Measurements from ENCODE around the gene SLC35D2.

The SLC35D2 gene

DNA sequence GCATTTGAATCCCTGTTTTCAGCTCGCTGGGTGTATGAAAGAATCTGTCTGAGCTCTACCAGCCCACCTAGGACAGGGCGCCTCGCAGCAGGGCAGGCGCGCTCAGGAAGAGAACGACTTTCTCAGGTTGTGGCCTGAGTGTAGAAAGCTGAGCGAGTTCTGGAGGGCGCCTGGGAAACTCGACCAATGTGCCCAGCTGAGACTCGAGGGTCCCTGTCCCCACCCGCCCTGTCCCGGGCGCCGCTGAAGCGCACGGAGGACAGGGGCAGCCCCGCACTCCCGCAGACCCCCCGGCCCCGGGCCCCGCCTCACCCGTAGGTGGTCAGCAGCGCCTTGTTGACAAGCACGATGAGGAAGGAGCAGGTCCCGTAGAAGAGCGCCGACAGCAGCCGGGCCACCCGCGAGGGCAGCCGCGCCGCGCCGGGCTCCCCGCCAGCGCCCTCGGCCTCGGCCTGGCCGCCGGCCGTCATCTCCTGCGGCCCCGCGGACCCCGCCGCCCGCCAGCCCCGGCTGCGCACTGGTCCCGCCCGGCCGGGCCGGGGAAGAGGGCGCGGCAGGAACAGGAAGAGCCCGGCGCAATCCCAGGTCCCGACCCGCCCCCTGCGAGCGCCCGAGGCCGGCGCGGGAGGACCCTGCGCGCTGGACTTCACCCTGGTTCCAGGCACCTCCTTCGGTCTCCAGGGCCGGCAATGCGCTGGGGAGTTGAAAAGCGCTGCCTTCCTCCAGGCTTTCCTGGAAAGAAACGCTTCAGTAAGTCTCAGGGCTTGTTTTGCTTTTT is at the start of gene SLC35D2:
TSS of gene SLC35D2 (minus strand) at position 547 of the 778 bp plus-strand sequence. CDS start at position 470, 77 bp downstream.
- H3K27ac Mint-ChIP-seq: peak within 1 kb of the TSS; percentile 82
- no peaks in the 10 kb centered on the region for H3K27me3 Mint-ChIP-seq
- no peaks in the 10 kb centered on the region for H3K9me3 Mint-ChIP-seq (ENCODE audit: low read depth)
- peaks cover 39% of the 10 kb centered on the region for H3K4me1 Mint-ChIP-seq (ENCODE audit: low read depth)
- H3K4me3 Mint-ChIP-seq: peak within 1 kb of the TSS; percentile 89
- H3K36me3 Mint-ChIP-seq: peaks cover 5% of the 10 kb centered on the region

DNA sequence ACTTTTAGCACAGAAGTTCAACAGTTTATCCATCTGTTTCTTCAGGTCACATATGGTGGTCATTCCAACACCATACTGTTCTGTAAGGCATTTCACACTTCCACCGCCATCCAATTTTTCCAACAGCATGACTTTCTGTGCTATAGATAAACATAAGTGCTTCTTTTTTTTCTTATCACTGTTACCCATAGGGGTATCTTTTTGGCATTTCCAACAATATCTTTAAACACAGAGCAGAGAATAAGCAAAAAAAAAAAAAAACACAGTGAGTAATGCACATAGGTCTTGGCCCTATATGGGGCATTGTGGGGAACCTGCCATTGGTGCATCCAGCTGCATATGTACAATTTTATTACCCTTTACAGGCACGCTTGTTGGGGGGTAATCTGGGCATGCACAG is 46.9 kb upstream of the SLC35D2 start:
- Mint-ChIP-seq H3K4me3 (no peak overlapping the region), H3K36me3 (no peaks in the 10 kb centered on the region), H3K27me3 (peaks cover 2% of the 10 kb centered on the region), H3K4me1 (ENCODE audit: low read depth) (no peaks in the 10 kb centered on the region), H3K27ac (no peak overlapping the region), H3K9me3 (ENCODE audit: low read depth) (no peaks in the 10 kb centered on the region)

DNA sequence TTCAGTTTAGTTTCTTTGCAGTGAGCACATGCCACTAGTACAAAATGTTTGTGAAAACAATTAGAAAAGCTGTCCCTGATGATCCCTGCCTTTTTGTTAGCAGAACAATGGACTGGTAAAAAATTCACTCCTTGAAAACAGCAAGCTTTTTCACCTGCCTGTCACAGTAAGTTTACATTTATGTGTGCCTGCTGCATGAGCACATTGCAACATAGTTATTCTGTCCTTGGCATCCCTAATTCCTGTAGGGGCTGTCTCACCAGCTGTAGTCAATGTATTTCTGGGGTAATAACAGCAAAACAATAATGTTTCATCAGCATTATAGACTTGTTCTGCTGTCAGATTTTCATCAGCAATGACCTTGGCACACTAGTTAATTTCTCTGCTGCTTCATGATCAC is 46.2 kb upstream of the SLC35D2 start:
- peaks cover 2% of the 10 kb centered on the region for H3K27me3 Mint-ChIP-seq
- H3K9me3 Mint-ChIP-seq (ENCODE audit: low read depth): no peaks in the 10 kb centered on the region
- H3K36me3 Mint-ChIP-seq: no peaks in the 10 kb centered on the region
- H3K4me3 Mint-ChIP-seq: no peak overlapping the region
- no peak overlapping the region for H3K27ac Mint-ChIP-seq
- H3K4me1 Mint-ChIP-seq (ENCODE audit: low read depth): no peaks in the 10 kb centered on the region

DNA sequence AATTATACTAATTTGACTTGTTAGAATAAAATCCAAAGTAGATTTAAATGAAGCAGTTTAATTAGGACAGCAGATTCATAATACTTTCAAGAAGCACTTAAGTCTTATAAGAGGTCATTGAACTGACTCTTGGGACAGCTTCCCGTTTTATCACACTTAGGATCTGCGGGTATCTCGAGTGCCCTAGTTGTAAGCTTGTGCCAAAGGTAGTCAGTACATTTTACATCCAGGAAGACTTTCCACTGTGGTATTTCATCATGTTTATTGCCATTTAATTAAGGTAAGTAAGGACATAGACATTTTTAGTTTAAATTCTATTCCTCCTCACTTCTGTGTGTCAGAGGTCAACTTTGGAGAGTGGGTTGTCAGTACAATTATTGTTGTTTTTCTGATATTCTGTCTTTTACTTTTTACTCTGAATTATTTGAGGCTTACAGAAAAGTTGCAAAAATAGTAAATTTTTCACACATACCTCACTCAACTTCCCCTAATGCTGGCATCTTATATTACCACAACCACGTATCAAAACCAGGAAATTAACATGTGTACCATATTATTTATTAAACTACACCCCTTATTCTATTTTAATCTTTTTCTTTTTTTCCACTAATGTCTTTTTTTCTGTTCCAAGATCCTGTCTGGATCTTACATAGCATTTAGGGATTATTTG is 42.1 kb upstream of the SLC35D2 start:
- no peak overlapping the region for H3K4me3 Mint-ChIP-seq
- H3K36me3 Mint-ChIP-seq: no peaks in the 10 kb centered on the region
- H3K4me1 Mint-ChIP-seq (ENCODE audit: low read depth): peaks cover 3% of the 10 kb centered on the region
- H3K27ac Mint-ChIP-seq: no peak overlapping the region
- no peaks in the 10 kb centered on the region for H3K9me3 Mint-ChIP-seq (ENCODE audit: low read depth)
- H3K27me3 Mint-ChIP-seq: no peaks in the 10 kb centered on the region

DNA sequence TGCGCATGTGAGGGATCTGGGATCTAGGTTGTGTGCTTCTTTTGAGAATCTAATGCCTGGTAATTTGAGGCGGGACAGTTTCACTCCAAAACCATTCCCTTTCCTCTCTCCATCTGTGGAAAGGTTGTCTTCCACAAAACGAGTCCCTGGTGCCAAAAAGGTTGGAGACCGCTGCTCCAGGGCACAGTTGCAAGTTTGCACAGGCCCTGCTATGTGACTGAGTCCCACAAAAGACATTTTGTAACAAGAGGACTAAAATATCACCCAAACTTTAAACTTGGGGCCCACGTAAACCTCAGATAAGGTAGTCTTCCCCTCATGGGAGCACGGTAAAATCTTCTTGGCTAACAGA is 40.5 kb upstream of the SLC35D2 start:
- peaks cover 17% of the 10 kb centered on the region for H3K4me1 Mint-ChIP-seq (ENCODE audit: low read depth)
- H3K4me3 Mint-ChIP-seq: no peak overlapping the region
- H3K9me3 Mint-ChIP-seq (ENCODE audit: low read depth): no peaks in the 10 kb centered on the region
- H3K27ac Mint-ChIP-seq: no peak overlapping the region
- H3K36me3 Mint-ChIP-seq: no peaks in the 10 kb centered on the region
- H3K27me3 Mint-ChIP-seq: no peaks in the 10 kb centered on the region

DNA sequence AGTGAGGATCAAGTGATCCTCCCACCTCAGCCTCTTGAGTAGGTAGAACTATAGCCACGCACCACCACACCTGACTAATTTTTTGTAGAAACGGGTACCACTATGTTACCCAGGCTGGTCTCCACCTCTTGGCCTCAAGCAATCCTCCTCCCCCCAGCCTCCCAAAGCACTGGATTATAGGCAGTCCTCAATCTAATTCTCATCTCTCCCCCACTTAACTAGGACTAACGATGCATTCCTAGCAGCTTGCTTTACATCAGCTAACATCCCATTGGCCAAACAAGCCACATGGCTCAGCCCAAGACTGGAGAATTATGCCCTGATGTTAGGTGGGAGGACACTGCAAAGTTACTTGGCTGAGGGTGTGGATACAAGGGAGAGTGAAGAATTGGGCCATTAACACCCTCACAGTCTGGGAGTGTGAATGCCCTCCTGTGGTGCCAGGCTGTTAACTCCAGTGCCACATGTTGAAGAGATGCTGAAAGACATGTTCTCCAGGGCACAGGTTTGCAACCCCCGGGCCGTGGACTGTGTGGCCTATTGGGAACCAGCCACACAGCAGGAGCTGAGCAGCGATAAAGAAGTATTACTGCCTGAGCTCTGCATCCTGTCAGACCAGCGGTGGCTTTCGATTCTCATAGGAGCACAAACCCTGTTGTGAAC is 39.9 kb upstream of the SLC35D2 start:
- Mint-ChIP-seq H3K4me1 (ENCODE audit: low read depth) (peaks cover 17% of the 10 kb centered on the region), H3K9me3 (ENCODE audit: low read depth) (no peaks in the 10 kb centered on the region), H3K27me3 (no peaks in the 10 kb centered on the region), H3K27ac (no peak overlapping the region), H3K4me3 (no peak overlapping the region), H3K36me3 (no peaks in the 10 kb centered on the region)

DNA sequence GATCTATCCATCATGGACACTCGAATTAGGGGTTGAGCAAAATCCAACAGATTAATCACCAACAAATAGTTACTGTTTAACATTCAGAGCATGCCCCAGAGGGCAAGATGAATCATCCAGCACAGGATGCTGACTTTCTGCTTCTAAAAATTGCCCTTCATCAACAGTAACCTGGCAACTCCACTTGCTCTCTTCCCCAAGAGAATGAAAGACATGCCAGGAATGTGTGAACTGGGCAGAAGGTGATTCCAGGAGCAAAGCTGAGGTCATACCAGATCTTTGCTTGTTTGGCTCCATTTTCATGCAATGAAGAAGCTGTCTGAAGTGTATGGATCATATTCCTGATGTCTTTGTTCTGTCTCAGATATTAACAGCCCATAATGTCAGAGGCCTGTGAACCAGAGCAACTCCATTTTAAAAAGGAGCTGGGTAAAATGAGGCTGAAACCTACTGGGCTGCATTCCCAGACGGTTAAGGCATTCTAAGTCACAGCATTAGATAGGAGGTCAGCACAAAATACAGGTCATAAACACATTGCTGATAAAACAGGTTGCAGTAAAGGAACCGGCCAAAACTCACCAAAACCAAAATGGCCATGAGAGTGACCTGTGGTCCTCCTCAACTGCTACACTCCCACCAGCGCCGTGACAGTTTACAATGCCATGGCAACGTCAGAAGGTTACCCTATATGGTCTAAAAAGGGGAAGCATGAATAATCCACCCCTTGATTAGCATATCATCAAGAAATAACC is 37.1 kb upstream of the SLC35D2 start:
- Mint-ChIP-seq H3K36me3 (no peaks in the 10 kb centered on the region), H3K4me1 (ENCODE audit: low read depth) (peaks cover 26% of the 10 kb centered on the region), H3K4me3 (peak overlapping the region; percentile 76), H3K27ac (peak overlapping the region; percentile 75), H3K27me3 (no peaks in the 10 kb centered on the region), H3K9me3 (ENCODE audit: low read depth) (no peaks in the 10 kb centered on the region)

DNA sequence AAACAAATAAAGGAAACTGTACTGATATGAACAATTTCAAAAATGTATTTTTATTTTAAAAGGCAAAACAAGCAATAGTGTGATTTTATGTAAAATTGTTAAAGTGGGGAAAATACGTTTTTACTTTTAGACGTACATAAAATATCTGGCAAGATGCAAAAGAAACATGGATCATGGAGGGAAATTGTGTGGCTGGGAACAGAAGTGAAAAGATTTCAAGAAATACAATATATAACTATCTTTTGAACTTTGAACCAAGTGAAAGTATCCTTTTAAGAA is 36.1 kb upstream of the SLC35D2 start:
- peaks cover 27% of the 10 kb centered on the region for H3K4me1 Mint-ChIP-seq (ENCODE audit: low read depth)
- H3K9me3 Mint-ChIP-seq (ENCODE audit: low read depth): no peaks in the 10 kb centered on the region
- H3K27ac Mint-ChIP-seq: peak overlapping the region; percentile 75
- no peaks in the 10 kb centered on the region for H3K36me3 Mint-ChIP-seq
- peak overlapping the region; percentile 76 for H3K4me3 Mint-ChIP-seq
- H3K27me3 Mint-ChIP-seq: no peaks in the 10 kb centered on the region

DNA sequence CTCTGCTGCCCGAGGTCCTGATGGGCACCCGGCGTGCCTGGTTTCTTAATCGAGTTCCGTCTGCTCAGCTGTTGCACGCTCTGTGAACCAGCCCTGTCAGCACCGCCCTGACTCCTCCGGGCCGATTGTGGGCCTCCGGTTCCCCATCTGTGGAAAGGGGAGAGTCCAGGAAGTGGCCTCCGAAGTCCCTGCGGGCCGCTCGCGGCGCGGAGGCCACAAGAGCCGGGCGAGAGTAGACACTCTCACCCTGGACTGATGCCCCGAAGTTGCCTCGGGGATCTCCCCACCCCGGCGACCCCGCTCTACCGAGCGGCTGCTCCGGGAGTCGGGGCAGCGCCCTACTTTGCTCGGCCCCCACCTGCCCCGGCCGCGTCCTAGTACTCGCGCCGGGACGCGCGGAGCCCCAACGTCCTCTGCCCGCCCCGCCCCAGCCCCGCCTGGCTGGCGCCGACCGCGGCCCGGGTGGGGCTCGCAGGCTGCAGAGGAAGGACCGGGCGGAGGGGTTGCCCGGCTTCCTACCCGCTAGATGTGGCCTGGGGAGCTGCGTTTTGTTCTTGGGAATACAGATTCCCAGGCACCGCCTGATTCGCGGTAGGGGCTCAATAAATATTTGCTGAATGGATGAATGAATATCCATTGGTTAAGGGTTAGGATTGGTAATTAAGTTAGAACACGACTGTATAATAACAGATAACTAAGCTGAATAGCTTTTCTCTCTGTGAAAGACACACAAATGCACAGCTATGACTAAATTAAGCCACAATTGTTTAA is 35.6 kb upstream of the SLC35D2 start:
- Mint-ChIP-seq H3K4me1 (ENCODE audit: low read depth) (peaks cover 30% of the 10 kb centered on the region), H3K9me3 (ENCODE audit: low read depth) (no peaks in the 10 kb centered on the region), H3K27me3 (no peaks in the 10 kb centered on the region), H3K27ac (peak overlapping the region; percentile 81), H3K4me3 (peak overlapping the region; percentile 86), H3K36me3 (no peaks in the 10 kb centered on the region)

DNA sequence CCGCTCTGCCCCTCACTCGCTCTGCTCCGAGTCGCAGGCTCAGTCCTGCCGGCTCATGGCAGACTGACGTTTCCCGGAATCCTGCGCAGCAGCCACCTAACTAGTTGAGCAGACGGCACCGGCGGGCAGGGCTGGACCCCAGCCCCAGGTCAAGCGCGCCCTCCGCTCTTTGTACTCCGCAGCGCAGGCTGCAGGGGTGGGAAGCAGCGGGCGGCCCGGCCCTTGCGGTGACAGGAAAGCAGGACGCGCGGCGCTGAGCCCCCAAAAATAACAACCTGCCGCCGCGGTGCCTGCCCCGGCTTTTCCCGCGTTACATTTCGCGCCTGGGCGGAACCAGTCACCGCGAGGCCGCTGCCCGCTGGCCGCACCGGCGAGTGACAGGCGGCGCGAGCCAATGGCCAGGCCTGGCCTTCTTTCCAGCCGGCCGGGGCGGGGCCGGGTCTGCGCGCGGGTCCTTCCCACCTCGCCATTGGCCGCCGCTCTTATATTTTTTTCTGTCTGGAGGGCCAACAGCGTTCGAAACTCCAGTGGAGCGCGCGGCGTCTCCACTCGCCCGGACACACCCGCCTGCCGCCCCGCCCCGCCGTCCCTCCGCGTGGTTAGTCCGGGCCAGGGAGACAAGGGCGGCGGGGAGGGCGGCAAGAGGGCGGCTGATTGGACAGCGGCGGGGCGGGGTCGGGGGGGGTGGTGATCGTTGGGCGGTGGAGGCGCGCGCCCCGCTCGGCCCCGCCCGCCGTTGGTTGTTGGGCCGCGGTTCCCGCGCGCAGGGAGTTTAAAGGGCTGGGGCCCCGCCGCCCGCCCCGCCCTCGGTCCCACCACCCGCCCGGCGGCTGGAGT is 34.8 kb upstream of the SLC35D2 start, which contains the start of gene ZNF367:
TSS of gene ZNF367 (minus strand) at position 288 of the 837 bp plus-strand sequence. CDS start 338 bp downstream, outside the sequence.
- H3K27ac Mint-ChIP-seq: peak within 1 kb of the TSS; percentile 93
- H3K36me3 Mint-ChIP-seq: no peaks in the 10 kb centered on the region
- no peaks in the 10 kb centered on the region for H3K9me3 Mint-ChIP-seq (ENCODE audit: low read depth)
- peak within 1 kb of the TSS; percentile 94 for H3K4me3 Mint-ChIP-seq
- H3K27me3 Mint-ChIP-seq: no peaks in the 10 kb centered on the region
- H3K4me1 Mint-ChIP-seq (ENCODE audit: low read depth): peaks cover 38% of the 10 kb centered on the region

DNA sequence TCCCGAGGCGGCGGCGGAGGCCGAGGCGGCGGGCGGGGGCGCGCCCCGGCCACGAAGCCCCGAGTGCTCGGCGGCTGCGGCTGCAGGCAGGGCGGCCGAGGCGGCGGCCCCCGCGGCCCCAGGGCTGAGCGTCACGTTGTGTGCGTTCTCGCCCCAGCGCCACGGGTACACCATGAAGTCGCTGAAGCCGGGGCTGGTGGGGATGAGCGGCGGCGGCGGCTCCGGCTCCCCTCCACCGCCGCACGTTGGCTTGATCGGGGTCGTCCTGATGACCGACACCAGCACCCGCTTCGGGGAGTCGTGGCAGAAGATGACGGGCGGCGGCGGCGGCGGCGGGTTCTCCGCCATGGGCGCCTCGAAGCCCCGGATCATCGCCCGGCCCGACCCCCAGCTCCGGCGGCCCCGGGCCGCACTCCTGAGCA is 34.2 kb upstream of the SLC35D2 start:
- no peaks in the 10 kb centered on the region for H3K27me3 Mint-ChIP-seq
- H3K27ac Mint-ChIP-seq: peak overlapping the region; percentile 91
- peaks cover 44% of the 10 kb centered on the region for H3K4me1 Mint-ChIP-seq (ENCODE audit: low read depth)
- no peaks in the 10 kb centered on the region for H3K9me3 Mint-ChIP-seq (ENCODE audit: low read depth)
- no peaks in the 10 kb centered on the region for H3K36me3 Mint-ChIP-seq
- H3K4me3 Mint-ChIP-seq: peak overlapping the region; percentile 86

DNA sequence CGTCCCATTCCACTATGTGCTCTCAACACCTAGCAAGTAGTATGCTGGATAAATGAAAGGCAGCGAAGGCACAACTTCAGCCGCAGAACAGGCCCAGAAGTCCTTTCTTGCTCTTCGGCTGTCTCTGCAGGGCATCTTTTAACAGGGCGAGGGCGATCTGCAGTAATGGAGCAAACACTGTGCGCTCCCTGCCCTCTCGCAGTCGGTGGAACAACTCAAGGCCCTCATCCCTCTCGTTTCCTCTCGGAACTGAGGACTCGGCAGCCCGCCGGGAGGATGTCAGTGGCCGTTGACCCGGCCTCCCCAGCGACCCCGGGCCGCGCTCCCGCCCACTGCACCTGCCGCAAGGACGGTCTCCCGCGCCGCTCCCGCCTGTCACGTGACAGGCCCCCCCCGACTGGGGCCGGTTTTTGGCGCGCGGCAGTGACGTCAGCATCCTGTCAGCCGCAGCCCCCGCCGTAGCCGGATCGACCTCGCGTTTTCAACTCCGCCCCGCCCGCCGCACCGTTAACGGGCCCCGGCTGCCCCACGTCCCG is 33.6 kb upstream of the SLC35D2 start:
- H3K9me3 Mint-ChIP-seq (ENCODE audit: low read depth): no peaks in the 10 kb centered on the region
- peaks cover 47% of the 10 kb centered on the region for H3K4me1 Mint-ChIP-seq (ENCODE audit: low read depth)
- no peaks in the 10 kb centered on the region for H3K27me3 Mint-ChIP-seq

More for the DNA sequence above, 33.6 kb upstream of the SLC35D2 start:
- Mint-ChIP-seq H3K27ac (peak overlapping the region; percentile 93), H3K4me3 (peak overlapping the region; percentile 94), H3K36me3 (no peaks in the 10 kb centered on the region)
